Activated T-cell treated with anti-CD3 and anti-CD28 coated beads, Interleukin-2, amount 50 U/mL, for 24 hours (primary cell): ENCODE data around the gene EXOSC10.
"Not testable (repeated sequence)": the region's sequence is repeated elsewhere in the genome, so short reads cannot be mapped to it uniquely, and the experiment has no call there.

Experiments used
- DNase-seq: peaks from one replicate; pipeline ENCODE4 v3.0.0-alpha.2; 2020
- H3K27ac Mint-ChIP-seq: 2 replicates; pipeline ENCODE4 v1.8.0; 2020; ENCODE audit warnings: mild to moderate bottlenecking, mixed read lengths
- H3K27me3 Mint-ChIP-seq: 2 replicates; pipeline ENCODE4 v1.8.0; 2020; ENCODE audit warnings: mixed read lengths
- H3K36me3 Mint-ChIP-seq: 2 replicates; pipeline ENCODE4 v1.8.0; 2020; ENCODE audit warnings: low read depth, mixed read lengths
- H3K4me1 Mint-ChIP-seq: 2 replicates; pipeline ENCODE4 v1.8.0; 2020; ENCODE audit warnings: low read depth, mixed read lengths
- H3K4me3 Mint-ChIP-seq: 2 replicates; pipeline ENCODE4 v1.8.0; 2020; ENCODE audit warnings: mild to moderate bottlenecking, moderate library complexity, mixed read lengths
- H3K9me3 Mint-ChIP-seq: 2 replicates; pipeline ENCODE4 v1.8.0; 2020; ENCODE audit warnings: mixed read lengths

The EXOSC10 gene

DNA sequence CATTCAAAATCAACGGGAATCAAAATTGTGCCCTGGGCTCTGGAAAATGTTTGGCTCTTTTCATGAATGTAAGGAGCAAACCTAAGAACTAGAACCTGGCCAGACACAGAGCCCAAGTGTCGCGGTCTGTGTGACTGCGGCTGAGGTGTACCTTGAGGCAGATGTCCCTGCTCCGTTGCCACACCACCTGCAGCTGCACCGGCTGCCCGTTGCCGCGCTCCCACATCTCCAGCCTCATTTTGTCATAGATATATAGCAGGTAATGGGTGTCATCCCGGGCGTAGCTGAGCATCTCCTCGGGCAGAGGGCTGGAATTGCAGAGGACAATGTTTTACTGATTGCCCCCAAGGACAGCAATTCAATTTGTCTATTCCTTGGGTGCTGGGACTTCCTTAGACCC is 18.7 kb downstream of the EXOSC10 start:
- H3K36me3 Mint-ChIP-seq, result peaks cover 83% of the 10 kb centered on the region
- H3K27me3 Mint-ChIP-seq, result no peaks in the 10 kb centered on the region
- no peaks in the 10 kb centered on the region for H3K9me3 Mint-ChIP-seq
- DNase-seq, result no peak
- no peak overlapping the region for H3K4me3 Mint-ChIP-seq
- H3K4me1 Mint-ChIP-seq, result no peaks in the 10 kb centered on the region
- H3K27ac Mint-ChIP-seq, result no peak overlapping the region

DNA sequence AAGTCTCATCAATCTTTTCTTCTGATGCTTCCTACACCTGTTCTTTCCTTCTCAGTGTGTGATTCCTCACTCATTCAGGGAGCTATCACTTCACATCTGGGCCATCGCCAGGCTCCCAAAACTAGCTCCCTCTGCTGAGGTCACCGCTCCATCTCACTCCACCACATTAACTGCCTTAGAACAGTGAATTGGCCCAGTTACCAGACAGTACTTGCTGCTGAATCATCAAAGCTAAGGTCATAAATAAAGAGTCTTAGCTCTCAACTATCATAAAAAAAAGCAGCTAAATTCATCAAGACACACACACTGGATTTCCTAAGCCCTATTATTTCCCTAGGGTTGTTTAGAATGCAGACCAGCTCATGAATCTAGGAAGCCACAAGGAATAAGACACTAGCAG is 21.0 kb downstream of the EXOSC10 start:
- Mint-ChIP-seq H3K27ac (no peak overlapping the region), H3K9me3 (no peaks in the 10 kb centered on the region)
- DNase-seq, result no peak

DNA sequence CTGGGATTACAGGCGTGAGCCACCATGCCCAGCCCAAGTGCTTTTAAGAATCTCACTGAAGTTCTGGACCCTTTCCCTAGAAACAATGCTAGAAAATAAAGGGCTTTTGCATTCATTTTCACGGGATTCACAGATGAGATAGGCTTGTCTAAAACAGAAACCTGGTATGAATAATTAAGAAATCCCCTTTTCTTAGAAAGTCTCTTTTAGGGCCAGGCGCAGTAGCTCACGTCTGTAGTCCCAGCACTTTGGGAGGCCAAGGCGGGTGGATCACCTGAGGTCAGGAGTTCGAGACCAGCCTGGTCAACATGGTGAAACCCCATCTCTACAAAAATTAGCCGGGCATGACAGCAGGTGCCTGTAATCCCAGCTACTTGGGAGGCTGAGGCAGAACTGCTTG is 26.3 kb downstream of the EXOSC10 start:
- Mint-ChIP-seq H3K4me1 (peaks cover 17% of the 10 kb centered on the region), H3K27ac (peak overlapping the region; percentile 44), H3K36me3 (peaks cover 94% of the 10 kb centered on the region)
- not testable (repeated sequence) for DNase-seq, H3K27me3 Mint-ChIP-seq, H3K4me3 Mint-ChIP-seq, H3K9me3 Mint-ChIP-seq

More for the DNA sequence above, 21.0 kb downstream of the EXOSC10 start:
- Mint-ChIP-seq H3K36me3 (peaks cover 82% of the 10 kb centered on the region), H3K4me3 (no peak overlapping the region), H3K27me3 (no peaks in the 10 kb centered on the region), H3K4me1 (peaks cover 5% of the 10 kb centered on the region)

DNA sequence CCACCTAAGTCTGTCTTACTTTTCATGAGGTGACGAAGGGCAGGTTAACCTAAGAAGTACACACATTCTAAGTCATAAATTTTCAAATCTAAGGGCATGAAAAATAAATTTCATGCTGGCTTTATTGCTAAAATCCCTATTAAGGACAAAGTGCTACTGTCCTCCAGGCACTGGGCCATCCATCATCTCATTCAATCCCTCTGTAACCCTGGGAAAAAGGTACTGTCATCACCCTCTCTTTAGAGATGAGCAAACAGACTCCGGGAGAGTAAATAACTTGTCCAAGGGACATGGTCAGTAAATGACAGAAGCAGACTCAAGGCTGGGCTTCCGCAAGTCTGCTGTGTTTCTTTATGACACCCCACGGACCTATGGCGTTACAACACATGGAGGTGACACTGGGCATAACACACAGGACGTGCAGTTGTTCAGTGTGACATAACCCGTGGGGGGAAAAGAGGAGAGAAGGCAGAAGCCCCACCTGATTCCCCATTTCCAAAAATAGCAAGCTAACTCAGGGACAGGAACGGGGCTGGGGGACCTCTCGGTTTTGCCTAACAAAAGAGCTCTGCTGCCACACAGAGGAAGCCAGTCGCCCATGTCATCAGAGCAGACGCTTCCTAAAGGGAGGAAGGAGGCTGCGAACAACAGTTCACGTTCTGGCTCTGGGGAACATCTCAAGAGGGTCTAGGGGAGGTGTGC is 27.3 kb downstream of the EXOSC10 start:
- Mint-ChIP-seq H3K4me1 (peaks cover 17% of the 10 kb centered on the region), H3K4me3 (no peak overlapping the region), H3K27me3 (no peaks in the 10 kb centered on the region), H3K36me3 (peaks cover 96% of the 10 kb centered on the region), H3K9me3 (no peaks in the 10 kb centered on the region), H3K27ac (peak overlapping the region; percentile 66)
- DNase-seq, result no peak

DNA sequence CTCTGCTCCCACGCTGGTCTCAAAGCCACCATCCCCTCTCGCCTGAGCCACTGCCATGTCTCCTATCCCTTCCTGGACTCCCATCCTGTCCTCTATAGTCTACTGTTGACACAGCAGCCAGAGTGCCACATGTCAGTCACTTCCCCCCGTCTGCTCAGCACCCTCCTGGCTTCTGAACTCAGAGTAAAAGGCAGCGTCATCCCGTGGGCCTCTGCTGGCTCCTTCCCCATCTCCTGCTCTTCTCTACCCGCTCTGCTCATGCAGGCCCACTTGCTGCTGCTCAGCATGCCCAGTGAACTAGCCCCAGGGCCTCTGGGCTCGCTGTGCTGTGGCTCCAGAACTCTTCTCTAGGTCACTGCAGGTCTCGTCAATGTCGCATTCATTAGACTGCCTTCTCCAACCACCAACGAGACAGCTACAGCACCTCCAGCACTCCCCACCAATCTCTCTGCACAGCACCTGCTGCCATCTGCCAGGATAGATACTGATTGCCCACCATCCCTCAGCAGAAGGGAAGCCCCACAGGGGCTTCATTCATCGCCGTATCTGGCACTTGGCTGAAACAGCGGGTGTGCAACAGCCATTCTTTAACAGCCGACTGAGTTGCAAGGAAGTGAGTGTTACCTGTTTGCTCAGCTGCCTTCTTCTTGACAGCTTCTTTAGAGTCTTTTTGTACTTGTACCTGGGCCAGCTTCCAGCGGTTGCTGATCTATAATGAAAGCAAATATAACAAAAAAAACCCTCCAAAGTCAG is 28.0 kb downstream of the EXOSC10 start:
- Mint-ChIP-seq H3K36me3 (peaks cover 95% of the 10 kb centered on the region), H3K27ac (peak overlapping the region; percentile 86), H3K4me3 (no peak overlapping the region), H3K9me3 (no peaks in the 10 kb centered on the region), H3K27me3 (no peaks in the 10 kb centered on the region), H3K4me1 (peaks cover 17% of the 10 kb centered on the region)
- no peak for DNase-seq

DNA sequence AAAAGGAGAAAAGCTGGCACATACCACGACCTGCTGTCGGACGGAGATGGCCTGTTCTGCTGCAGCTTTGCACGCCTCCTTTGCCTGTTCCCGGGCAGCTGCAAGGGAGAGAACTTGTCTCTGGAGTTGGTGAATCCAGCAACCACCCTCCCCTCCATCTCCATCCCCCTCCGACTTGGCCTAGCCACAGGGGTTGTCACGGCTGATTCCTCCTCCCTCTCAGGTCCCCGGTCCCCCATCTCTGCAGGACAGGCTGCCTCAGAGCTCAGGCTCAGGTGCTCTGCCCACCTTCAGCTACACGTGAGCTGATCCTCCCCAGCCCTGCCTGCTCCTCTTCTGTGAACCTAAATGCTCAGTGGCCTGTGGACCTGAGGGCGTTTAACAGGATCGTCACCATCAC is 28.8 kb downstream of the EXOSC10 start:
- H3K27me3 Mint-ChIP-seq, result no peaks in the 10 kb centered on the region
- DNase-seq, result no peak
- H3K4me1 Mint-ChIP-seq, result peaks cover 17% of the 10 kb centered on the region
- peak overlapping the region; percentile 86 for H3K27ac Mint-ChIP-seq
- H3K9me3 Mint-ChIP-seq, result no peaks in the 10 kb centered on the region
- peaks cover 95% of the 10 kb centered on the region for H3K36me3 Mint-ChIP-seq
- H3K4me3 Mint-ChIP-seq, result no peak overlapping the region

DNA sequence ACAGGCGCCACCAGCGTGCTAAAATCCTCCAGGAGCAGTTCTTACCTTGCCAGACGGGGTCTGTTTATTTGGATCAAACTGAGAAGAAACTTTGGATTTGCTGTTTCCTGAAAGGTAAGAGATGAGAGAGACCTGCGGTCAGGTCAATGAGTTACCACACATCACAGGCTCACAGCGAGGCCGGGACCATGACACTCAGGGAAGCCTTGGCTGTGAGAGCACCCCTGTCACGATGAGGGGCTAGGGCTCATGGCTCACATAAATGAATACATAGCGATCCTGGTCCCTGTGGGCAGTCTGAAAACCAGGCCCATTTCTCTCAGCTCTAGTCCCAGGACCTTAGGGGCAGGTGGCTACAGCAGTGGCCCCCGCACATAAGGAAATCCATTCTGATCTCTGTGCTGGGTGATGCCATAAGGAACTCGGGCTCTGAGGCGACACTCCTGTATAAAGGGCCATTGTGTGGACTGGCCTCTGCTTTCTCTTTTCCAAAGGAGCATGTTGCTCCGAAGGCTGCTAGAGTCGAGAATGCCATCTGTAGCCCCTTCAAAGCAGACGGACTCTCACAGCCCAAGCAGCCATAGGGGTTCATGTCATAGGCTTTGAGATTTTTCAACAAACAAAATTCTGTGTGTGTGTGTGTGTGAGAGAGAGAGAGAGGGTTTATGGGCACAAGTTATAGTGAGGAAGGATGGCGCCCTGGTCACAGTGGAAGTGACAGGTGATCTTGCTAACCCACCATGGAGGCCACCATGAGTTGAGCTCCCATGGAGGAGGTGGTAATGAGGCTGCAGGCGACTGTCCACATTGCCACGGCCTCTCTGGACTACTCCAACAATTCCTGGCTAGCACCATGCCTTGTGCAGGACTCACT is 30.8 kb downstream of the EXOSC10 start:
- peaks cover 93% of the 10 kb centered on the region for H3K36me3 Mint-ChIP-seq
- no peaks in the 10 kb centered on the region for H3K9me3 Mint-ChIP-seq
- no peak for DNase-seq
- H3K4me3 Mint-ChIP-seq, result no peak overlapping the region
- no peaks in the 10 kb centered on the region for H3K27me3 Mint-ChIP-seq
- H3K27ac Mint-ChIP-seq, result peak overlapping the region; percentile 84
- H3K4me1 Mint-ChIP-seq, result peaks cover 14% of the 10 kb centered on the region

DNA sequence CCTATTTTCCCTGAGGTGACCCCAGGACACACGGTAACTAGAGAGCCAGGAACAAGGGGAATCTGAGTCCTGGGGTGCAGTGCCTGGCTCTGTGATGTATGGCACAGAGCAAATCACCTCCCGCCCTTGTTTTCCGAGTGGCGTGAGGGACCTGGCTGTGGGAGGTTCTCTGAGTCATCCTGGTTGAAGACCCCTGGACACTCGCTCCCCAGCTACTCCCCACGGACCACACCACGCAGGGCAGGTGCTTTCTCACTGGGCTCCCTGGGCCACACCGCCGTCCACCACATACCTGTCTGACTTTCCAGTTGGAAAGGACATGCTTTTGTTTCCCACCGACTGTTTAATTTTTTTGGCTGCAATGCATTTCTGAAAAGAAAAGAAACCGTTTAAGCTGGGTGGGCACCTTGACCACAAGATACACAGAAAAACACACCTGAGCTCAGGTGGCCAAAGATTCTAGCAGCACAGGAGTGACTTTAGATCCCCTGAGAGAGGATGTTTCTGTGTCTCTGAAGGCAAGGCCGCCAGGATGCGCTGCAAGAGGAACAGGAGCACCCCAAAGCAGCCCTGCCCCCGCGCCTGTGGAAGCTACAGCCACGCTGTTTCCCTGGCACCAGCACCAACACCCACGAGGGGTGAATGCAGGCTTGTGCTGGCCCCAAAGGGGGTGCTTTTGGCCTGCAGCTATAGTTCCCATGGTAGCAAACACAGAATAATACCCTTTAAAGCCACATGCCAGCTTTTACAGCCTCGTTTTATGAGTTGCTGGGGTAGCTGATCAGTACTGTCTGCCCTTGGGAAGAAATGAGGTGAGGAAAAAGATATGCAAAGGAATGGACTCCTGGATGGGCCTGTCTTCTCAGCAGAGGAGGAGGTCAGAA is 31.7 kb downstream of the EXOSC10 start:
- no peak for DNase-seq

DNA sequence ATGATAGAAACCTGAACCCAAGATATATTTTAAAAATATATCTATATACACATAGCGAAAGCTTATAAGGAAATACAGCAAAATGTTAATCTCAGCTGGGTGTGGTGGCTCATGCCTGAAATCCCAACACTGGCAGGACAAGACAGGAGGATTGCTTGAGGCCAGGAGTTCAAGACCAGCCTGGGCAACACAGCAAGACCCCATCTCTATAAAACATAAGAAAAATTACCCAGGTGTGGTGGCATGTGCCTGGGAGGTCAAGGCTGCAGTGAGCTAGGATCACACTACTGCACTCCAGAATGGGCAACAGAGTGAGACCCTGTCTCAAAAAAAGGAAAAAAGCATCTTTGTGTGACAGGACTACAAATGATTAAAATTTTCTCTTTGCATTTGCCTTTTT is 33.9 kb downstream of the EXOSC10 start:
- H3K36me3 Mint-ChIP-seq, result peaks cover 91% of the 10 kb centered on the region
- no peaks in the 10 kb centered on the region for H3K27me3 Mint-ChIP-seq
- no peak overlapping the region for H3K4me3 Mint-ChIP-seq
- H3K9me3 Mint-ChIP-seq, result no peaks in the 10 kb centered on the region
- H3K27ac Mint-ChIP-seq, result no peak overlapping the region
- DNase-seq, result no peak
- H3K4me1 Mint-ChIP-seq, result peaks cover 37% of the 10 kb centered on the region

More for the DNA sequence above, 31.7 kb downstream of the EXOSC10 start:
- no peak overlapping the region for H3K4me3 Mint-ChIP-seq
- H3K9me3 Mint-ChIP-seq, result no peaks in the 10 kb centered on the region
- peak overlapping the region; percentile 59 for H3K27ac Mint-ChIP-seq
- H3K4me1 Mint-ChIP-seq, result peaks cover 17% of the 10 kb centered on the region
- H3K36me3 Mint-ChIP-seq, result peaks cover 93% of the 10 kb centered on the region
- no peaks in the 10 kb centered on the region for H3K27me3 Mint-ChIP-seq

DNA sequence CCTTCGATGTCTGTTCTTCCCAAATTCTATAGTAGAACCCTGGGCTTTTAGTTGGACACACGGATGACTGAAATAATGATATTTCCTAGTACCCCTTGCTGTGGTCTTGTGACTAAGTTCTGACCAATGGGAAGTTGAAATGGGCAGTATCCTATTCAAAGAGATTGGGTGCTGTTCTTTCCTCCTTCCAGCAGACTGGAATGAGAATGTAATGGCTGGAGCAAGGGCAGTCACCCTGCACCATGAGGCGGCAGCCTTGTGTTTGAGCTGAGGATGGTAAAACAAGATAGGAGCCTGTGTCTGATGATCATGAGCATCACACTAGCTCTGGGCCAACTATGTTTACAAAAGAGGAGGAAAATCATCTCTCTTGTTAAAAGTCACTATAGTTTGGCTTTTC is 34.7 kb downstream of the EXOSC10 start:
- Mint-ChIP-seq H3K27ac (peak overlapping the region; percentile 71), H3K4me3 (no peak overlapping the region), H3K4me1 (peaks cover 40% of the 10 kb centered on the region), H3K9me3 (no peaks in the 10 kb centered on the region), H3K27me3 (no peaks in the 10 kb centered on the region), H3K36me3 (peaks cover 90% of the 10 kb centered on the region)
- DNase-seq, result no peak

DNA sequence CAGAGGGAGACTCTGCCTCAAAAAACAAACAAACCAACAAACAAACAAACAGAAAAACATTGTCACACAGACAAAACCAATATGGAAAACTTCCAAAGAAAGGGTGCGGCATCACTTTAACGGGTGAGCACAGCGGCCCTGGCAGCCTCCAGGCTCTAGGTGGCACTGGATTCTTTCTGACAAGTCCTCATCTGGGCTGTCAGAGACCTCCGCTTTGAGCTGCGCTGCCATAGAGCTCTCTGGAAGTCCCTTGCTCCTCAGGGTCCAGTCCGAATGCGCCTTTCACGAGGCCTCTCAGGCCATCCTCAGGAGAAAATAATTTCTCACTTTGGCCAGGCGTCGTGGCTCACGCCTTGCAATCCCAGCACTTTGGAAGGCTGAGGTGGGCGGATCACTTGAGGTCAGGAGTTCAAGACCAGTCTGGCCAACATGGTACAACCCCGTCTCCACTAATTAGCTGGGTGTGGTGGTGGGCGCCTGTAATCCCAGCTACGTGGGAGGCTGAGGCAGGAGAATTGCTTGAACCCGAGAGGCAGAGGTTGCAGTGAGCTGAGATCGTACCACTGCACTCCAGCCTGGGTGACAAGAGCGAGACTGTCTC is 35.6 kb downstream of the EXOSC10 start:
- H3K4me3 Mint-ChIP-seq, H3K27ac Mint-ChIP-seq, H3K27me3 Mint-ChIP-seq, H3K9me3 Mint-ChIP-seq: not testable (repeated sequence)
- H3K36me3 Mint-ChIP-seq, result peaks cover 84% of the 10 kb centered on the region
- peaks cover 33% of the 10 kb centered on the region for H3K4me1 Mint-ChIP-seq
- DNase-seq, result peak; percentile 34

DNA sequence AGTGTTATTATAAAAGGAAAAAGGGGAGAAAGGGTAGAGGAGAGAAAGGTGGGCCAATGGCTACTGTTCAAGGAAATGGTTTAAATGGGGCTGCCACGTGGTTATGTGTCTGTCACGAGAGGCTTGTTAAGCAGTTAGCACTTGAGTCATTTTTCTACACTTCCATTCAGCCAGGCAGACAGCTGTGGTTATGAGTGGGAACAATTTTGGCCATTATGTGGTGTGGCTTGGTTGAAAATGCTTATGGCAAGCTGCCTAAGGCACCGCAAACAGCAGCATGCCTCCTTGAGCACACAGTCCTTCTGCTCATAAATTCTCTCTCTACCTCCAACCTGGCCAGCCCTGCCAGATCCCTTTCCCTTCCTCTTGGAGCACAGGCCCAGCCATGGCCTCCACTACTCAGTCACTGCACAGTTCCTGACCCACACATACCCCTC is 36.7 kb downstream of the EXOSC10 start:
- peak overlapping the region; percentile 96 for H3K27ac Mint-ChIP-seq
- H3K36me3 Mint-ChIP-seq, result peaks cover 84% of the 10 kb centered on the region
- H3K4me1 Mint-ChIP-seq, result peaks cover 41% of the 10 kb centered on the region
- no peaks in the 10 kb centered on the region for H3K27me3 Mint-ChIP-seq
- peak overlapping the region; percentile 61 for H3K4me3 Mint-ChIP-seq
- H3K9me3 Mint-ChIP-seq, result no peaks in the 10 kb centered on the region
- DNase-seq, result peak; percentile 49

DNA sequence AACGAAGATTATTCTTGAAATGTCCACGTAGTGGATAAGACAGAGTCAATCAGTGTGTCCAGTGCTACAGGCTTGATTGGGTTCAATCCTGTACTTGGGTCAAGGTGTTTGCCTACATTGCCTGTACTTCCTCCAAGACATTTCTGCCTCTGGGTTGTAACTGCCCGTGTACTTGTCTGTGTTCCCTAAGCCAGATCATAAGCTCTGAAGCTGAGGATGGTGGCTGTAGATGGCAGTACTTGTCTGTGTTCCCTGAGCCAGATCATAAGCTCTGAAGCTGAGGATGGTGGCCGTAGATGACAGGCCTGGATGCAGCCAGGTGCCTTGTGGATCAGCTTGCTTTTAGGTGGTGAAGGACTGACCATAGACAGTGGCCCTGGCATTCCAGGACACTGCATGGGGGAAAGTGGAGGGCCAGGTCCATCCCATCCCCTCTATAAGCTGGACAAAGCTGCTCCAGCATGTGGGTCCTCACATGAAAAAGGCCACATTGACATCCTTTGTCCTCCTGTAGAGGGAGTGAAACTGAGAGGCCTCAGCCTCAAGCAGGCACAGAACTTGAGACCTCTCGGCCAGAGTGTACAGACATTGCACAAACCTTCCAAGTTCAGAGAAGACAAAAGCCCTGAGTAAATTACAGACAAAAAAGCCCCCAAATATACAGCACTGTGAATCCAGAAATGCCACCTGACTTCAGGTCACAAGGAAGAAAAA is 37.9 kb downstream of the EXOSC10 start:
- Mint-ChIP-seq H3K36me3 (peaks cover 85% of the 10 kb centered on the region), H3K27me3 (no peaks in the 10 kb centered on the region), H3K4me1 (peaks cover 52% of the 10 kb centered on the region), H3K4me3 (peak overlapping the region; percentile 95), H3K27ac (peak overlapping the region; percentile 96), H3K9me3 (no peaks in the 10 kb centered on the region)
- peak; percentile 32 for DNase-seq
